Transverse colon (tissue), 4 donors: ENCODE data around the gene FDX1. TPM values are rescaled to one million over a fixed set of nuclear protein-coding genes. Genes with fewer than 3 reads are reported as not detected.
A peak's percentile ranks its signal among the peaks of the same experiment; 100 is the strongest.
"Not testable (repeated sequence)": the region's sequence is repeated elsewhere in the genome, so short reads cannot be mapped to it uniquely, and the experiment has no call there.

Experiments used
- DNase-seq: peaks from one replicate; pipeline ENCODE4 v3.0.0-alpha.2; 2019
- H3K27ac ChIP-seq, 4 donors: fragments of 200-600 bp; sonication (generic); 2 replicates each; pipeline ENCODE4 v1.5.1; 2016 to 2018; ENCODE audit warnings: inconsistent platforms in 4 of 4
- H3K27me3 ChIP-seq: fragments of 200-600 bp; sonication (generic); 2 replicates; pipeline ENCODE4 v1.5.1; 2017; ENCODE audit warnings: inconsistent platforms
- H3K36me3 ChIP-seq, 4 donors: fragments of 200-600 bp; sonication (generic); 2 replicates each; pipeline ENCODE4 v1.5.1; 2017 to 2019; ENCODE audit warnings: inconsistent platforms in 4 of 4
- H3K4me1 ChIP-seq, 4 donors: fragments of 200-600 bp; sonication (generic); 2 replicates each; pipeline ENCODE4 v1.5.1; 2017 to 2020; ENCODE audit warnings: inconsistent platforms in 4 of 4
- H3K4me3 ChIP-seq, 4 donors: fragments of 200-600 bp; sonication (generic); 1 replicate in 1 of 4; 2 replicates in 3 of 4; pipeline versions ENCODE4 v1.5.1 to v1.6.1; 2017 to 2019; ENCODE audit warnings: inconsistent platforms in 4 of 4
- H3K9me3 ChIP-seq, 2 donors: fragments of 200-600 bp; sonication (generic); 2 replicates each; pipeline ENCODE4 v1.5.1; 2017 to 2019; ENCODE audit warnings: inconsistent platforms in 2 of 2
- CTCF ChIP-seq, 5 experiments: fragments of 200-600 bp in 3 of 5; fragments of 450-650 bp in 2 of 5; sonication (generic) in 3 of 5; IDR thresholded peaks; 1 replicate in 2 of 5; 2 replicates in 3 of 5; pipeline ENCODE4 v1.5.1; 2016 to 2017; ENCODE audit warnings: antibody characterized with exemption in 5 of 5, inconsistent platforms in 3 of 5, mild to moderate bottlenecking in 2 of 5, moderate library complexity in 1 of 5
- EP300 ChIP-seq: sonication (generic); formaldehyde crosslinking; IDR thresholded peaks from one replicate; pipeline ENCODE4 v1.6.1; 2017; ENCODE audit warnings: antibody characterized with exemption, low read depth
- POLR2A ChIP-seq: fragments of 450-650 bp; IDR thresholded peaks from one replicate; pipeline ENCODE4 v1.6.1; 2016; ENCODE audit warnings: antibody characterized with exemption, mild to moderate bottlenecking, moderate library complexity
- POLR2AphosphoS5 ChIP-seq, 3 donors: sonication (generic); formaldehyde crosslinking; IDR thresholded peaks; one replicate each; pipeline ENCODE4 v1.6.1; 2016; ENCODE audit warnings: antibody characterized with exemption in 3 of 3
- WGBS, 2 donors: methylation state at CpG; one replicate each; pipeline ENCODE4 v1.1.5; 2018; ENCODE audit warnings: low coverage in 1 of 2; 5-methylcytosine and 5-hydroxymethylcytosine counted together
- in situ Hi-C, 4 donors: fragments of 200-750 bp; cut with MboI; loops; one replicate each; pipeline versions ENCODE4 v1.15.0 to v1.15.1; 2017; ENCODE audit warnings: low sequenced_read_pairs in 3 of 4, low pct_ligation_motif_present in 1 of 4, low pct_unique_long_range_greater_than_20kb in 1 of 4
- intact Hi-C: fragments of 100-400 bp; cut with DNase I; formaldehyde crosslinking; loops from one replicate; pipeline ENCODE4 v1.15.1; 2023; ENCODE audit warnings: low total_unique reads
- total RNA-seq, 4 donors: library from RNA; depleted of rRNA; stranded (reverse); fragments of >200 nt; gene quantifications; one replicate each; pipeline ENCODE4 v1.1.0, GENCODE V29; 2016

FDX1 gene
- total RNA-seq, result 10 to 100 TPM; 25.4 to 28.9 (median 26.8) TPM

GRCh38 chr11:110429731-110430266 lies at the start of gene FDX1:
TSS of gene FDX1 (plus strand) at chr11:110429948. CDS start at chr11:110430121, 173 bp downstream.
- Histone ChIP-seq H3K4me1 (peaks cover 18 to 35% (median 29%) of the 10 kb centered on the region in 4 donors), H3K27me3 (no peaks in the 10 kb centered on the region), H3K4me3 (peak within 1 kb of the TSS; percentile 65 to 96 (median 74)), H3K9me3 (no peaks in the 10 kb centered on the region), H3K36me3 (no peaks in the 10 kb centered on the region), H3K27ac (peak within 1 kb of the TSS; percentile 91 to 97 (median 94))
- TF ChIP-seq POLR2A (peak; percentile 34), CTCF (IDR thresholded peaks at IDR 0.05) (peak; percentile 30 to 75 (median 63)), EP300 (no peak), POLR2AphosphoS5 (IDR thresholded peaks at IDR 0.05) (peak; percentile 45 to 80 (median 77))
- in situ Hi-C loops (loop anchor here in 2 of 4 donors (10.0 to 25.0 kb wide), 2 partner anchors 225 to 808 kb away; partner anchors contain the start of gene POU2AF2 (in 1 of the 2)), intact Hi-C loops (no loop called here)
- peak; percentile 84 for DNase-seq
- WGBS, 2 donors, result 1% methylated on average over 62 of the region's 65 CpGs; no CpG with 5 or more reads in 1 of the 2 donors

- Histone ChIP-seq H3K4me1 (peaks cover 0 to 11% (median 9%) of the 10 kb centered on the region in 4 donors), H3K36me3 (no peaks in the 10 kb centered on the region), H3K4me3 (no peak overlapping the region), H3K27me3 (no peaks in the 10 kb centered on the region), H3K9me3 (no peaks in the 10 kb centered on the region), H3K27ac (no peak overlapping the region)
- DNase-seq, result no peak
- TF ChIP-seq POLR2AphosphoS5 (IDR thresholded peaks at IDR 0.05) (no peak), EP300 (no peak), CTCF (IDR thresholded peaks at IDR 0.05) (no peak), POLR2A (no peak)
- intact Hi-C loops (no loop called here), in situ Hi-C loops (no loop called here)
- WGBS, 2 donors, result 94 to 96% methylated on average over 4 of the region's 4 CpGs
Measured at GRCh38 chr11:110380836-110381622, 48.7 kb upstream of the FDX1 start.

GRCh38 chr11:110388231-110388630 lies 41.5 kb upstream of the FDX1 start:
- H3K4me1 ChIP-seq, H3K9me3 ChIP-seq, H3K4me3 ChIP-seq, in situ Hi-C loops, H3K36me3 ChIP-seq, H3K27ac ChIP-seq, intact Hi-C loops, DNase-seq, H3K27me3 ChIP-seq: not testable (repeated sequence)
- WGBS, 2 donors, result 79% methylated on average over 9 of the region's 9 CpGs; no CpG with 5 or more reads in 1 of the 2 donors

- in situ Hi-C loops, result no loop called here
- H3K27me3 ChIP-seq, result no peaks in the 10 kb centered on the region
- intact Hi-C loops, result no loop called here
Measured at GRCh38 chr11:110389965-110390364, 39.8 kb upstream of the FDX1 start.

More at GRCh38 chr11:110389965-110390364, 39.8 kb upstream of the FDX1 start:
- no peak for DNase-seq
- H3K4me1 ChIP-seq, result no peaks in the 10 kb centered on the region
- no peak for TF ChIP-seq POLR2AphosphoS5 (IDR thresholded peaks at IDR 0.05)
- TF ChIP-seq POLR2A, result no peak
- no peak for TF ChIP-seq EP300
- TF ChIP-seq CTCF (IDR thresholded peaks at IDR 0.05), result no peak
- no peak overlapping the region for H3K27ac ChIP-seq
- peaks cover 0 to 3% of the 10 kb centered on the region in 2 donors for H3K9me3 ChIP-seq
- no peaks in the 10 kb centered on the region for H3K36me3 ChIP-seq
- H3K4me3 ChIP-seq, result no peak overlapping the region
- 74 to 89% methylated on average over 3 to 4 of the region's 4 CpGs for WGBS, 2 donors
